ENCODE measurements around the gene MIEN1.
"Not testable (repeated sequence)": the region's sequence is repeated elsewhere in the genome, so short reads cannot be mapped to it uniquely, and the experiment has no call there.

MIEN1 gene

GRCh38 chr17:39699157-39699817 lies 31.0 kb downstream of the MIEN1 start:
- DNase-seq (ENCODE audit: low spot score), result not testable (repeated sequence)

- no peak for DNase-seq (ENCODE audit: low spot score)
These were observed 32.4 kb downstream of the MIEN1 start for GRCh38 chr17:39697961-39698360.

DNA sequence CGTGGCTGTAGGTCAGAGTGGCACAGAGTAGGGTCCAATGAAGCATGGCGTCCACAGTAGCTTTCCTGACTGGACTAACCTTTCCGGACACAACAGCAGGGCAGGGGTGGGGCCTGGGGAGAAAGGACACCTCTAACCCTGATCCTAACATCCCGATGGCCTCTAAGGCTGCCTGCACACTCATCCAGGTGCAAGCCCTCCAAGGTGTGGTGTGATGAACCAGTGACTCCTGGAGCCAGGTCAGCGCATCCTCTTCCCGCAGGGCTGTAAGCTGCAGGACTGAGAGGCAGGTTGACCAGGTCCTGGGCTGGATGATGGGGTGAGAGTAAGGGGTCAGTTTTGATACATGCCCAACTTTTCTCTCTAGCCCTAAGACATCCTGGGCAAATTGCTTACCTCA lies 33.6 kb downstream of the MIEN1 start:
- no peak for DNase-seq (ENCODE audit: low spot score)

GRCh38 chr17:39695089-39695474 lies 35.2 kb downstream of the MIEN1 start:
- no peak for DNase-seq (ENCODE audit: low spot score)

- DNase-seq (ENCODE audit: low spot score), result no peak
These were observed 35.7 kb downstream of the MIEN1 start for GRCh38 chr17:39694593-39694992.

DNA sequence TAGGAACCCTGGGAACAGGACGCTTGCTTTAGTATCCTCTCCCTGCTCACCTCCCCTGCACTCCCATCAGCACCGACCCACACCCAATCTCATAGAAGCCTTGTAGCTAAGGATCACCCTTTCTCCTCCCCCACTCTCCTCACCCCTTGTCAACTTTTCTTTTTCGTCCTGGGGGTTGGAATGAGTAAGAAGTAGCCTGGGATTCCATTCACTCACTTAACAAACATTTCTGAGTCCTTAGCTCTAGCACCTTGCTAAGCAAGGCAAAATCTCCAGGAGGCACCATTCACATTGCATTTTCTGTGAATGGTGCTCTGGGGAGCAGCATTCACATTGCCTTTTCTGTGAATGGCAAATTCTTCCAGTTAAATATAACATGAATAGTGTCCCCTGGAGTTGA lies 41.4 kb downstream of the MIEN1 start:
- no peak for DNase-seq (ENCODE audit: low spot score)

GRCh38 chr17:39688475-39688835 lies 41.9 kb downstream of the MIEN1 start:
- DNase-seq (ENCODE audit: low spot score), result no peak

GRCh38 chr17:39687546-39688474 lies 42.5 kb downstream of the MIEN1 start, which contains the start of gene PGAP3:
PGAP3 (minus strand) TSS chr17:39688057; CDS start chr17:39688014, 43 bp downstream.
- peak; percentile 95 for DNase-seq (ENCODE audit: low spot score)

GRCh38 chr17:39687101-39687545 lies 43.2 kb downstream of the MIEN1 start:
- no peak for DNase-seq (ENCODE audit: low spot score)

DNA sequence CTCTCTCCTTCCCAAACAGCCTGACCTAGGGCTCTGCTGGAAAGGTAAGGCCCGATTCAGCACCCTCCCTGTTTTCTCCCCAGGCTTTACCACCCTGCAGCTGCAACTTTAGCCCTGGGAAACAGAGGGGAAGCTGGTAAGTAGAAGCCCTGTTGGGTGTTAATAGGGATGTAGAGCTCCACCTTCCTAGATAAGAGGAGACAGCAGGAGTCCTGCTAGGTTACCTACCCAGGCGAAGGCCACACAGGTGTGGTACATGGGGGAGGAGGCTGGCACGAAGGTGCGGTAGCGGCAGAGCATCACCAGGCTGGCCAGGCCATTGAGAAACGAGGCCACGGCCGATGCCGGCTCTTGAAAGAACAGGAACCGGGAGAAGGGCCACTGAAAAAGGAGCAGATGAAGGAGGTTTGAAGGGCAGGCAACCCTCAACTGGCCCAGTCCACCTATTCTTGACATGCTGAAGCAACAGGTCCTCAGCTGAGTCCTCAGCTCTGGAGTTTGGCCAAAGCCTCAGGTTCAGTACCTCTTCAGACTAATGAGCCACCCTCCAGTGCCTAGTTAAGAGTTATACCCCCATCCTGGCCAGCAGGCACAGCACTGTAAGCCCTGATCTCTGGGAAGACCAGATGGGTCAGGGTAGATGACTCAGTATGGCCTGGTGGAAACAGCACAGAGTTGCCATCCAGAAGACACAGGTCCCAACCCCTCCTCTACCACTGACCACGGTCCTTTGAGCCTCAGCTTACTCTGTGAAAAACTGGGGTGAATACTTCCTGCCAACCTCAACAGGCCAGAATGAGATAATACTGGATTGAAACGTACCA lies 45.8 kb downstream of the MIEN1 start:
- no peak for DNase-seq (ENCODE audit: low spot score)

GRCh38 chr17:39683295-39683939 lies 46.9 kb downstream of the MIEN1 start:
- no peak for DNase-seq (ENCODE audit: low spot score)

DNA sequence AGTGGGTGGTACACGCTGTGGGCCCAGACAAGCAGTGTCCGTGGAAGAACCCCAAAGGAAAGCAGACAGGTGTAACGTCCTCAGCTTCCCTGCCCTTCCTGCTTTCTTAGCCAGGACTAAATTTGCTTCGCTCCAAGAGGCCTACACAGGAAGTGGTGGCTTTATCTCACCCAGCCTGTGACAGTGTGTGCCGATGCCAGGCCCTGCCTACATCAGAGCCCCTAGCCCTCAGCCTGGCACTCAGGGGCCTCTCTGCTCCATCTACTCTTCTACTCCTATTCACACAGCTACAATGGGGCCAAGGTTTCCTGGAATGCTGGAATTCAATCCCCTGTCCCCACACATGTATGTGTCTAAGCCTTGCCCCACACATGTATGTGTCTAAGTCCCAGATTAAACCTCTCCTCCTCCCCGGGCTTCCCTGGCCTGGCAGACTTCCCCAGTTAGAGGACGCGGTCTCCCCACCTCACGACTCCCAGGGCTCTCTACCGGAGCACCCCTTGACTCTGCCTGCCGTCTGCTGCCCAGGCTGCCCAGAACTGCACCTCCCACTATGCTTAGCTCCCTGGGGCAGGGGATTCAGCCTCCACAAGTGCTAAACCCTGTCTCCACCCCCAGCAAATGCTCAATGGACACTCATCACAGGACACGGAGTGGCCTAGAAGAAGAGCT lies 50.7 kb downstream of the MIEN1 start:
- DNase-seq (ENCODE audit: low spot score), result peak; percentile 40
